IMR-90 (cell line): ENCODE measurements around the gene GGTLC1. TPM values are rescaled to one million over a fixed set of nuclear protein-coding genes. Genes with fewer than 3 reads are reported as not detected.

ENCODE experiments used
- ATAC-seq: fragments of 200-7000 bp; cut with Tn5 transposase; 2 replicates; pipeline ENCODE4 v1.9.1; 2020; ENCODE audit warnings: low read depth, mild to moderate bottlenecking, moderate library complexity
- BruUV-seq: library from RNA; stranded (reverse); fragments of 400-500 nt; replicated peaks from 2 replicates; lab custom pipeline; 2021; lab: Mats Ljungman, UMichigan
- CTCF ChIA-PET: fragments of 300-600 bp; formaldehyde crosslinking; extraction: SDS; loops from one replicate; lab custom pipeline; 2021; ENCODE audit warnings: antibody characterized with exemption; lab: Yijun Ruan, JAX
- POLR2A ChIA-PET: fragments of 300-600 bp; sonication (Branson Sonifier 250); formaldehyde crosslinking; loops from one replicate; lab custom pipeline; 2022; ENCODE audit warnings: antibody characterized with exemption; ENCODE audit not compliant: unreplicated experiment; lab: Charles Lee
- DNase-seq: peaks from one replicate; pipeline ENCODE4 v3.0.0; 2013
- H2AFZ ChIP-seq: replicated peaks from 2 replicates; pipeline ENCODE3; 2013; ENCODE audit warnings: low read length, mild to moderate bottlenecking; ENCODE audit not compliant: poor library complexity
- H2AK5ac ChIP-seq: 2 replicates; pipeline ENCODE4 v1.6.1; 2013; ENCODE audit warnings: low read depth, low read length, inconsistent platforms
- H2AK9ac ChIP-seq: replicated peaks from 2 replicates; pipeline ENCODE3; 2013; ENCODE audit warnings: mild to moderate bottlenecking, low read depth, low read length, moderate library complexity; ENCODE audit not compliant: poor library complexity
- H2BK120ac ChIP-seq: 2 replicates; pipeline ENCODE4 v1.6.1; 2013; ENCODE audit warnings: low read depth, low read length, inconsistent platforms
- H2BK15ac ChIP-seq: 3 replicates; pipeline ENCODE4 v1.6.1; 2013; ENCODE audit warnings: low read depth, low read length, inconsistent platforms
- H2BK20ac ChIP-seq: 2 replicates; pipeline ENCODE4 v1.6.1; 2013; ENCODE audit warnings: low read depth, mild to moderate bottlenecking, inconsistent platforms, low read length, moderate library complexity
- H2BK5ac ChIP-seq: 2 replicates; pipeline ENCODE4 v1.6.1; 2013; ENCODE audit warnings: mild to moderate bottlenecking, low read depth, low read length, inconsistent platforms; ENCODE audit not compliant: poor library complexity, severe bottlenecking
- H3K14ac ChIP-seq: replicated peaks from 2 replicates; pipeline ENCODE4 v1.6.1; 2013; ENCODE audit warnings: low read depth, low read length, inconsistent platforms
- H3K18ac ChIP-seq: 2 replicates; pipeline ENCODE4 v1.6.1; 2013; ENCODE audit warnings: low read depth, low read length, control low read depth
- H3K23ac ChIP-seq: 2 replicates; pipeline ENCODE4 v1.6.1; 2013; ENCODE audit warnings: low read depth, low read length, inconsistent platforms
- H3K27ac ChIP-seq: 2 replicates; pipeline ENCODE4 v1.5.1; 2013; ENCODE audit warnings: mild to moderate bottlenecking, control low read depth, low read length; ENCODE audit not compliant: insufficient read depth
- H3K27me3 ChIP-seq: 2 replicates; pipeline ENCODE4 v1.6.1; 2013; ENCODE audit warnings: low read length; ENCODE audit not compliant: control insufficient read depth, insufficient read depth
- H3K36me3 ChIP-seq: 2 replicates; pipeline ENCODE4 v1.6.1; 2013; ENCODE audit warnings: low read length, mixed read lengths; ENCODE audit not compliant: control insufficient read depth, insufficient read depth
- H3K4ac ChIP-seq: 2 replicates; pipeline ENCODE4 v1.6.1; 2013; ENCODE audit warnings: low read depth, low read length, inconsistent platforms
- H3K4me1 ChIP-seq: 2 replicates; pipeline ENCODE4 v1.6.1; 2013; ENCODE audit warnings: low read length, mixed read lengths; ENCODE audit not compliant: control insufficient read depth, insufficient read depth
- H3K4me2 ChIP-seq: 2 replicates; pipeline ENCODE4 v1.6.1; 2013; ENCODE audit warnings: low read depth, mild to moderate bottlenecking, control low read depth, low read length, moderate library complexity
- H3K4me3 ChIP-seq: 2 replicates; pipeline ENCODE4 v1.5.1; 2013; ENCODE audit warnings: low read depth, mild to moderate bottlenecking, control low read depth, low read length, moderate library complexity; ENCODE audit not compliant: insufficient read depth
- H3K56ac ChIP-seq: 2 replicates; pipeline ENCODE4 v1.6.1; 2013; ENCODE audit warnings: low read length, inconsistent platforms; ENCODE audit not compliant: insufficient read depth; ENCODE audit errors: extremely low read depth
- H3K79me1 ChIP-seq, 2 experiments: 2 replicates each; pipeline ENCODE4 v1.6.1; 2013; ENCODE audit warnings: low read length in 2 of 2, inconsistent platforms in 1 of 2, low read depth in 1 of 2
- H3K9ac ChIP-seq: 2 replicates; pipeline ENCODE4 v1.6.1; 2013; ENCODE audit warnings: low read depth, low read length, control low read depth
- H3K9me1 ChIP-seq: 2 replicates; pipeline ENCODE4 v1.6.1; 2013; ENCODE audit warnings: low read length, inconsistent platforms; ENCODE audit not compliant: insufficient read depth
- H3K9me3 ChIP-seq: 2 replicates; pipeline ENCODE4 v1.6.1; 2013; ENCODE audit warnings: low read length; ENCODE audit not compliant: control insufficient read depth, insufficient read depth
- H4K20me1 ChIP-seq: 2 replicates; pipeline ENCODE4 v1.6.1; 2013; ENCODE audit warnings: low read length, inconsistent platforms; ENCODE audit not compliant: insufficient read depth
- H4K5ac ChIP-seq: 2 replicates; pipeline ENCODE4 v1.6.1; 2013; ENCODE audit warnings: mild to moderate bottlenecking, low read depth, low read length, control low read depth
- H4K8ac ChIP-seq, 2 experiments: 2 replicates each; pipeline ENCODE4 v1.6.1; 2013; ENCODE audit warnings: low read depth in 2 of 2, low read length in 2 of 2, control low read depth in 1 of 2, inconsistent platforms in 1 of 2
- H4K91ac ChIP-seq: 2 replicates; pipeline ENCODE4 v1.6.1; 2013; ENCODE audit warnings: low read depth, low read length, inconsistent platforms; ENCODE audit not compliant: insufficient read depth
- BHLHE40 ChIP-seq: fragments of 150-350 bp; IDR thresholded peaks from 2 replicates; pipeline ENCODE4 v1.6.1; 2016; ENCODE audit warnings: mild to moderate bottlenecking, low read depth, low read length
- CEBPB ChIP-seq: IDR thresholded peaks from 2 replicates; pipeline ENCODE4 v1.6.1; 2012; ENCODE audit warnings: low read depth, low read length, improper control_type of control experiment
- CHD1 ChIP-seq: IDR thresholded peaks from 2 replicates; pipeline ENCODE4 v1.6.1; 2012; ENCODE audit warnings: low read depth, low read length, improper control_type of control experiment
- FOS ChIP-seq: fragments of 150-350 bp; IDR thresholded peaks from 2 replicates; pipeline ENCODE4 v1.6.1; 2016; ENCODE audit warnings: low read depth, low read length
- MAFK ChIP-seq: IDR thresholded peaks from 2 replicates; pipeline ENCODE4 v1.6.1; 2012; ENCODE audit warnings: low read depth, low read length, improper control_type of control experiment
- MAZ ChIP-seq: IDR thresholded peaks from 2 replicates; pipeline ENCODE4 v1.6.1; 2012; ENCODE audit warnings: low read depth, mild to moderate bottlenecking, low read length, improper control_type of control experiment, moderate library complexity, borderline replicate concordance
- MXI1 ChIP-seq: IDR thresholded peaks from 2 replicates; pipeline ENCODE4 v1.6.1; 2012; ENCODE audit warnings: low read depth, mild to moderate bottlenecking, low read length, moderate library complexity, borderline replicate concordance
- NFE2L2 ChIP-seq: fragments of 150-350 bp; IDR thresholded peaks from 2 replicates; pipeline ENCODE4 v1.6.1; 2016; ENCODE audit warnings: low read depth, mild to moderate bottlenecking, low read length
- POLR2A ChIP-seq: IDR thresholded peaks from 2 replicates; pipeline ENCODE4 v1.6.1; 2012; ENCODE audit warnings: mild to moderate bottlenecking, low read depth, low read length
- RAD21 ChIP-seq: IDR thresholded peaks from 2 replicates; pipeline ENCODE4 v1.6.1; 2012; ENCODE audit warnings: low read length, improper control_type of control experiment
- RCOR1 ChIP-seq: IDR thresholded peaks from 2 replicates; pipeline ENCODE4 v1.6.1; 2012; ENCODE audit warnings: mild to moderate bottlenecking, low read length, improper control_type of control experiment; ENCODE audit not compliant: insufficient replicate concordance
- RFX5 ChIP-seq: IDR thresholded peaks from 2 replicates; pipeline ENCODE4 v1.8.0; 2012; ENCODE audit warnings: low read depth, mild to moderate bottlenecking, low read length, moderate library complexity
- SMC3 ChIP-seq: fragments of 150-350 bp; IDR thresholded peaks from 2 replicates; pipeline ENCODE4 v1.6.1; 2016; ENCODE audit warnings: low read depth, mild to moderate bottlenecking, antibody characterized with exemption, low read length, moderate library complexity
- WGBS, 2 experiments: methylation state at CpG; one replicate each; pipeline versions ENCODE4 v1.1.5 to v1.1.7; 2013; ENCODE audit warnings: missing lambda C conversion rate in 2 of 2; ENCODE audit not compliant: insufficient read length in 1 of 2; ENCODE audit errors: extremely low coverage in 2 of 2; 5-methylcytosine and 5-hydroxymethylcytosine counted together
- dilution Hi-C: fragments of 300-500 bp; cut with HindIII; formaldehyde crosslinking; loops from one replicate; pipeline ENCODE4 v1.14.3; 2018; ENCODE audit warnings: low sequenced_read_pairs; ENCODE audit not compliant: unreplicated experiment
- in situ Hi-C: fragments of 300-500 bp; cut with MboI; formaldehyde crosslinking; loops from 3 replicates; pipeline ENCODE4 v1.14.3; 2019; ENCODE audit warnings: low sequenced_read_pairs, inconsistent platforms, mixed read lengths
- intact Hi-C: fragments of 100-400 bp; cut with micrococcal nuclease; formaldehyde crosslinking; loops from 2 replicates; pipeline ENCODE4 v1.10.0; 2022
- polyA plus RNA-seq, 3 experiments: library from polyadenylated mRNA; depleted of rRNA; stranded (reverse); fragments of >200 nt; gene quantifications; 2 replicates each; pipeline ENCODE4 v1.2.3, GENCODE V29; 2012; ENCODE audit warnings: low replicate concordance in 1 of 3
- total RNA-seq: library from RNA; depleted of rRNA; stranded (reverse); fragments of >200 nt; gene quantifications from 2 replicates; pipeline ENCODE4 v1.2.3, GENCODE V29; 2012
- TF ChIP-seq, protein P1 (sequence below): fragments of 150-350 bp; IDR thresholded peaks from 2 replicates; pipeline ENCODE4 v1.6.1; 2016; ENCODE audit warnings: low read depth, mild to moderate bottlenecking, low read length, moderate library complexity, borderline replicate concordance
- TF ChIP-seq, protein P2 (sequence below): fragments of 150-350 bp; IDR thresholded peaks from 2 replicates; pipeline ENCODE4 v1.6.1; 2017; ENCODE audit warnings: mild to moderate bottlenecking, antibody characterized with exemption, low read length, low read depth
- TF ChIP-seq, protein P3 (sequence below): conservative IDR thresholded peaks from 2 replicates; pipeline ENCODE4 v1.5.1; 2012; ENCODE audit warnings: mild to moderate bottlenecking, low read depth, low read length, improper control_type of control experiment

The GGTLC1 gene
- total and polyA plus RNA-seq, 2 of the 4 experiments (the other 2 are of a cell fraction), result not detected

DNA sequence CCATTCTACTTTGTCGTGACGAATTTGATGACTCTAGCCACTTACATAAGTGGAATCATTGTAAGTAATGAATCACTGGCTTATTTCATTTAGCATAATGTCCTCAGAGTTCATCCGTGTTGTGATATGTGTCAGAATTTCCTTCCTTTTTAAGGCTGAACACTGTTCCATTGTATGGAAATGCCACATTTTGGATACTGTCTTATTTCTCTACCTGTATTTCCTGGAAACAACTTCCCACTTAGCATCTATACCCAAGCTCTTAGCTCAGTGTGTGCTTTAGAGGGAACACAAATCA lies 28.8 kb upstream of the GGTLC1 start:
- no CpG with 5 or more reads among the region's 3 CpGs for WGBS, 2 experiments
- Histone ChIP-seq H2BK5ac (no peak overlapping the region), H3K56ac (no peak overlapping the region), H4K8ac (no peak overlapping the region), H3K18ac (no peak overlapping the region), H3K9me1 (no peaks in the 10 kb centered on the region), H3K4me1 (no peaks in the 10 kb centered on the region), H3K79me1 (no peaks in the 10 kb centered on the region), H3K9ac (no peak overlapping the region), H3K23ac (no peak overlapping the region), H2BK15ac (no peak overlapping the region), H4K20me1 (no peaks in the 10 kb centered on the region), H3K4ac (no peak overlapping the region), H4K5ac (no peak overlapping the region), H3K27me3 (peaks cover 3% of the 10 kb centered on the region), H3K14ac (no peak overlapping the region), H3K4me3 (no peak overlapping the region), H2BK120ac (no peak overlapping the region), H4K91ac (no peak overlapping the region), H2AFZ (no peak overlapping the region), H3K36me3 (no peaks in the 10 kb centered on the region), H3K4me2 (no peak overlapping the region), H2AK5ac (no peak overlapping the region), H2AK9ac (no peak overlapping the region), H2BK20ac (no peak overlapping the region), H3K27ac (no peak overlapping the region), H3K9me3 (no peaks in the 10 kb centered on the region)
- POLR2A ChIA-PET, result no interaction called here
- CTCF ChIA-PET, result no interaction called here
- ATAC-seq, result no peak
- dilution Hi-C loops (no loop called here), intact Hi-C loops (no loop called here), in situ Hi-C loops (no loop called here)
- TF ChIP-seq MAZ (no peak), CEBPB (no peak), MAFK (no peak), RFX5 (no peak), MXI1 (no peak), CHD1 (no peak), POLR2A (no peak), BHLHE40 (no peak), RAD21 (no peak), FOS (no peak), RCOR1 (no peak), NFE2L2 (no peak), SMC3 (no peak)
- TF ChIP-seq, protein P1, sequence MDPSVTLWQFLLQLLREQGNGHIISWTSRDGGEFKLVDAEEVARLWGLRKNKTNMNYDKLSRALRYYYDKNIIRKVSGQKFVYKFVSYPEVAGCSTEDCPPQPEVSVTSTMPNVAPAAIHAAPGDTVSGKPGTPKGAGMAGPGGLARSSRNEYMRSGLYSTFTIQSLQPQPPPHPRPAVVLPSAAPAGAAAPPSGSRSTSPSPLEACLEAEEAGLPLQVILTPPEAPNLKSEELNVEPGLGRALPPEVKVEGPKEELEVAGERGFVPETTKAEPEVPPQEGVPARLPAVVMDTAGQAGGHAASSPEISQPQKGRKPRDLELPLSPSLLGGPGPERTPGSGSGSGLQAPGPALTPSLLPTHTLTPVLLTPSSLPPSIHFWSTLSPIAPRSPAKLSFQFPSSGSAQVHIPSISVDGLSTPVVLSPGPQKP, result no peak
- TF ChIP-seq, protein P2, sequence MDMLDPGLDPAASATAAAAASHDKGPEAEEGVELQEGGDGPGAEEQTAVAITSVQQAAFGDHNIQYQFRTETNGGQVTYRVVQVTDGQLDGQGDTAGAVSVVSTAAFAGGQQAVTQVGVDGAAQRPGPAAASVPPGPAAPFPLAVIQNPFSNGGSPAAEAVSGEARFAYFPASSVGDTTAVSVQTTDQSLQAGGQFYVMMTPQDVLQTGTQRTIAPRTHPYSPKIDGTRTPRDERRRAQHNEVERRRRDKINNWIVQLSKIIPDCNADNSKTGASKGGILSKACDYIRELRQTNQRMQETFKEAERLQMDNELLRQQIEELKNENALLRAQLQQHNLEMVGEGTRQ, result no peak
- TF ChIP-seq, protein P3, sequence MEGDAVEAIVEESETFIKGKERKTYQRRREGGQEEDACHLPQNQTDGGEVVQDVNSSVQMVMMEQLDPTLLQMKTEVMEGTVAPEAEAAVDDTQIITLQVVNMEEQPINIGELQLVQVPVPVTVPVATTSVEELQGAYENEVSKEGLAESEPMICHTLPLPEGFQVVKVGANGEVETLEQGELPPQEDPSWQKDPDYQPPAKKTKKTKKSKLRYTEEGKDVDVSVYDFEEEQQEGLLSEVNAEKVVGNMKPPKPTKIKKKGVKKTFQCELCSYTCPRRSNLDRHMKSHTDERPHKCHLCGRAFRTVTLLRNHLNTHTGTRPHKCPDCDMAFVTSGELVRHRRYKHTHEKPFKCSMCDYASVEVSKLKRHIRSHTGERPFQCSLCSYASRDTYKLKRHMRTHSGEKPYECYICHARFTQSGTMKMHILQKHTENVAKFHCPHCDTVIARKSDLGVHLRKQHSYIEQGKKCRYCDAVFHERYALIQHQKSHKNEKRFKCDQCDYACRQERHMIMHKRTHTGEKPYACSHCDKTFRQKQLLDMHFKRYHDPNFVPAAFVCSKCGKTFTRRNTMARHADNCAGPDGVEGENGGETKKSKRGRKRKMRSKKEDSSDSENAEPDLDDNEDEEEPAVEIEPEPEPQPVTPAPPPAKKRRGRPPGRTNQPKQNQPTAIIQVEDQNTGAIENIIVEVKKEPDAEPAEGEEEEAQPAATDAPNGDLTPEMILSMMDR, result no peak
- no peak for DNase-seq
- BruUV-seq, result no TSS peak
